ENCODE data around the gene CNTNAP5.

CNTNAP5 gene

GRCh38 chr2:124661558-124661957 lies 636.5 kb downstream of the CNTNAP5 start:
- no peak overlapping the region for H3K4me3 ChIP-seq (ENCODE audit: low read depth, low read length)
- DNase-seq (ENCODE audit: low read depth, low spot score): no peak
- TF ChIP-seq, protein P1, sequence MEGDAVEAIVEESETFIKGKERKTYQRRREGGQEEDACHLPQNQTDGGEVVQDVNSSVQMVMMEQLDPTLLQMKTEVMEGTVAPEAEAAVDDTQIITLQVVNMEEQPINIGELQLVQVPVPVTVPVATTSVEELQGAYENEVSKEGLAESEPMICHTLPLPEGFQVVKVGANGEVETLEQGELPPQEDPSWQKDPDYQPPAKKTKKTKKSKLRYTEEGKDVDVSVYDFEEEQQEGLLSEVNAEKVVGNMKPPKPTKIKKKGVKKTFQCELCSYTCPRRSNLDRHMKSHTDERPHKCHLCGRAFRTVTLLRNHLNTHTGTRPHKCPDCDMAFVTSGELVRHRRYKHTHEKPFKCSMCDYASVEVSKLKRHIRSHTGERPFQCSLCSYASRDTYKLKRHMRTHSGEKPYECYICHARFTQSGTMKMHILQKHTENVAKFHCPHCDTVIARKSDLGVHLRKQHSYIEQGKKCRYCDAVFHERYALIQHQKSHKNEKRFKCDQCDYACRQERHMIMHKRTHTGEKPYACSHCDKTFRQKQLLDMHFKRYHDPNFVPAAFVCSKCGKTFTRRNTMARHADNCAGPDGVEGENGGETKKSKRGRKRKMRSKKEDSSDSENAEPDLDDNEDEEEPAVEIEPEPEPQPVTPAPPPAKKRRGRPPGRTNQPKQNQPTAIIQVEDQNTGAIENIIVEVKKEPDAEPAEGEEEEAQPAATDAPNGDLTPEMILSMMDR (IDR thresholded peaks at IDR 0.05; ENCODE audit: insufficient read depth, low read length, missing control alignments): no peak
- POLR2A ChIA-PET: no interaction called here
- CTCF ChIA-PET: no interaction called here

GRCh38 chr2:124662946-124663644 lies 638.0 kb downstream of the CNTNAP5 start:
- ChIA-PET CTCF (no interaction called here), POLR2A (no interaction called here)
- DNase-seq (ENCODE audit: low read depth, low spot score): no peak
- H3K4me3 ChIP-seq (ENCODE audit: low read depth, low read length): no peak overlapping the region
- TF ChIP-seq, protein P1 (IDR thresholded peaks at IDR 0.05; ENCODE audit: insufficient read depth, low read length, missing control alignments): no peak

DNA sequence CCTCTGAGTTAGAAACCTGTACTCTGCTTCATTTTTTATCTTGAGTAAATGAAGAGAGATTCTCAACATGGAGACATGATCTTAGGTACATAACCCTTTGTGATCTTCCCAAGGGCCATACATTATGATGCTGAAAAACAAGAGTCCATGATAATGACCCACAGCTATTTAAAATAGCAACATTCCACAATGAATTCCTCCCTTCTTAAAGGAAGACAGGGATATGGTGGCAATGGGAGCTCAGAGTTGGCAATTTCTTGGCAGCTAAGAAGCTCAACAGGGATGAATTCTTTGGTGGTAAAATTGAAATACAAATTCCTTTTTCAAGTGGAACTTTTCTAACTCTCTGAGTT lies 638.5 kb downstream of the CNTNAP5 start:
- no peak overlapping the region for H3K4me3 ChIP-seq (ENCODE audit: low read depth, low read length)
- TF ChIP-seq, protein P1 (IDR thresholded peaks at IDR 0.05; ENCODE audit: insufficient read depth, low read length, missing control alignments): no peak
- POLR2A ChIA-PET: no interaction called here
- no peak for DNase-seq (ENCODE audit: low read depth, low spot score)
- CTCF ChIA-PET: no interaction called here

DNA sequence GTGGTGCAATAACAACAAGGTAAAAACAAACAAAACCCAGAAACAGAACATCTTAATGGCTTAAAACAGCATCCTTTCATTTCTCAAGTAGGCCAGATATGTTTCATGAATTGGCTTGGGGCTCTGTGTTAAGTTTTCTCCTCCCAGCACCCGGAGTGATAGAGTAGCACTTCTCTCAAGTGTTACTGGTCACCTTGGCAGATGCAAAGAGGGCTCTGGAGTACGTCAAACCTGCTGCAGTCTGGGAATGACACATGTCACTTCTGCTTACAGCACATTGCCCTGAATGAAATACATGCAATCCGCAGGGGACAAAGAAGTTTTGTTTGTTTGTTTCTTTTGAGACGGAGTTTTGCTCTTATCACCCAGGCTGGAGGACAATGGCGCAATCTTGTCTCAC lies 639.3 kb downstream of the CNTNAP5 start:
- TF ChIP-seq, protein P1 (IDR thresholded peaks at IDR 0.05; ENCODE audit: insufficient read depth, low read length, missing control alignments): no peak
- ChIA-PET CTCF (no interaction called here), POLR2A (no interaction called here)
- no peak overlapping the region for H3K4me3 ChIP-seq (ENCODE audit: low read depth, low read length)
- DNase-seq (ENCODE audit: low read depth, low spot score): no peak

DNA sequence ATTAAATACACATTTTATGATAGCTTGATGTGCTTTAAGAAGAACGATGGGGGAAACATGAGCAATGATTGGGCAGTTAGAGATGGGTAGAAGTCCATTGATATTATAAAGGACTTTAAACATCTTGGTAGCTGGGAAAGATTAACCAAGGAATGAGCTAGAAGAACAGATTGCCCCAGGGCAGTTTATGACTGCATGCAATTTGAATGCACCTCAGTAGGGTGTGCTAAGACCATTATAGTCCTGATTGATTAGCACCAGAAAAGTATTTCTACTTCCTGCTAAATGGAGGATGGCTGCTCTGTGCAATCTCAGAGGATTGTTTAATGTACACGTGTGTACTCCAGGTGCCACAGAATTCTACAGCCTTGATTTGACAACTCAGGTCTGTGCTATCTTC lies 641.9 kb downstream of the CNTNAP5 start:
- TF ChIP-seq, protein P1 (IDR thresholded peaks at IDR 0.05; ENCODE audit: insufficient read depth, low read length, missing control alignments): no peak
- H3K4me3 ChIP-seq (ENCODE audit: low read depth, low read length): no peak overlapping the region
- ChIA-PET CTCF (no interaction called here), POLR2A (no interaction called here)
- DNase-seq (ENCODE audit: low read depth, low spot score): no peak

- ChIA-PET POLR2A (no interaction called here), CTCF (no interaction called here)
- TF ChIP-seq, protein P1 (IDR thresholded peaks at IDR 0.05; ENCODE audit: insufficient read depth, low read length, missing control alignments): no peak
- no peak for DNase-seq (ENCODE audit: low read depth, low spot score)
- H3K4me3 ChIP-seq (ENCODE audit: low read depth, low read length): no peak overlapping the region
Observed at GRCh38 chr2:124668161-124668560, 643.1 kb downstream of the CNTNAP5 start.
